NB4 (cell line): ENCODE data around the gene PRAMEF8.
"Not testable (repeated sequence)": the region's sequence is repeated elsewhere in the genome, so short reads cannot be mapped to it uniquely, and the experiment has no call there.

ENCODE experiments used
- DNase-seq: peaks from one replicate; pipeline ENCODE4 v3.0.0; 2010; ENCODE audit warnings: low read depth
- H3K4me3 ChIP-seq: one replicate; pipeline ENCODE4 v1.5.1; 2011; ENCODE audit warnings: mild to moderate bottlenecking, low read depth, low read length, moderate library complexity
- TF ChIP-seq, protein P1 (sequence below): IDR thresholded peaks from one replicate; pipeline ENCODE4 v1.5.1; 2012; ENCODE audit warnings: low read depth, low read length

PRAMEF8 gene

DNA sequence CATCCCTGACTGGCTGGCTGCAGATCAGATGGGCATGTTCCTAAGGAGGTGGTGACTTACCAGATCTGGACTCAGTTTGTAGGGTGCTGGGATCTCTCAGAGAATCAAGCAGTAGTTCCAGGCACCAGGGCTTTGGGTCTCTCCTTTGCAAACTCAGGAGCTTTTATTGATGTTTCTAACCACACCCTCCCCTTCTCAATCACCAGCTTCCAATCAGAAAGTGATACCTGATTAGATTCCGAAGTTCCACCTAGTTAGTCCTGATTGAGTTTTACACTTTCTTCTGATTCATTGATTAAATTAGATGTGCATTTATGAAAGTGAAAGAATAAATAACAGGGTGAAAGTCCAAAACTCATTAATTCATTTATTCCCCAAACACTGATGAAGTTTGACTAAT is at the start of gene PRAMEF8:
TSS of gene PRAMEF8 (minus strand) at position 101 of the 400 bp plus-strand sequence. CDS start 1,046 bp downstream, outside the sequence.
- not testable (repeated sequence) for DNase-seq, H3K4me3 ChIP-seq

DNA sequence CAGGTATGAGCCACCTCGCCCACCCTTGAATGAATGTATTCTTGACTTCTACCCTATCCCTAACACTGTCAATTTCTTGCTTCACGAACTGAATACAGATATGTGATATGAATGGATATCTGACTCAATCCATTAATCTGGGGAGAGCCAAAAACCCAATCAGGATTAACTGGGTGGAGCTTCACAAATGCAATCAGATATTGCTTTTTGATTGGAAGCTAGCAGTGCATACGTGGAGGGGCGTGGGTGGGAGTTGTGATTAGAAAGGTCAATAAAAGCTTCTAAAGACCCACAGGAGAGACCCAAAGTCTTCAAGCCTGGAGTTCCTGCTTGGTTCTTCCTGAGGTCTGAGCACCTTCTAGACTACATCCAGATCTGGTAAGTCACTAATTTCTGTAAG is 30.3 kb upstream of the PRAMEF8 start, which contains the start of gene PRAMEF15:
TSS of gene PRAMEF15 (plus strand) at position 301 of the 400 bp plus-strand sequence. CDS start 2,827 bp downstream, outside the sequence.
- not testable (repeated sequence) for H3K4me3 ChIP-seq, DNase-seq

DNA sequence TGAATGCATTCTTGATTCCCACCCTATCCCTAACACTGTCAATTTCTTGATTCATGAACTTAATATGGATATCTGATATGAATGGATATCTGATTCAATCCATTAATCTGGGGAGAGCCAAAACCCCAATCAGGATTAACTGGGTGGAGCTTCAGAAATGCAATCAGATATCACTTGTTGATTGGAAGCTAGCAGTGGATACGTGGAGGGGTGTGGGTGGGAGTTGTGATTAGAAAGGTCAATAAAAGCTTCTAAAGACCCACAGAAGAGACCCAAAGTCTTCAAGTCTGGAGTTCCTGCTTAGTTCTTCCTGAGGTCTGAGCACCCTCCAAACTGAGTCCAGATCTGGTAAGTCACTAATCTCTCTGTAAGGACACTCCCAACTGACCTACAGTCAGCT is 18.3 kb upstream of the PRAMEF8 start, which contains the start of gene PRAMEF33:
TSS of gene PRAMEF33 (plus strand) at position 301 of the 400 bp plus-strand sequence. CDS start 2,416 bp downstream, outside the sequence.
- not testable (repeated sequence) for H3K4me3 ChIP-seq, DNase-seq

DNA sequence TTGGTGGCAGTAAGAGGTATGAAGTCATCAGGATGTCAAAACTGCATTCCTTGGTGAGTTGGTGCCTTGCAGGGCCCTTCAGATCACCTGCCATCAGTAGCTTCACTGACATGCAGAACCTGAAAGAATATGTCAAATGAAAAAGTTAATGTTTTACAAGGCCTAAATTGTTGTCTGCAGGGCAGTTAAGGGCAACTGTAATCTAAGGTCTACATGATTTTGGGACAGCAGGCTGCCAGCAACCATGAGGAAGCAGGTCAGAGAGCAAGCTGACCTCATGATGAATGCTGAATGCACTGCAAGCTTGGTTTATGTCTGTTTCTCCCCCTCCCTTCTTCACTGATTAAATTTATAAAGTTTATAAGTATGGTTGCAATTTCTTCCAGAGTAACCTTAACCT is 17.3 kb upstream of the PRAMEF8 start:
- not testable (repeated sequence) for H3K4me3 ChIP-seq, DNase-seq

DNA sequence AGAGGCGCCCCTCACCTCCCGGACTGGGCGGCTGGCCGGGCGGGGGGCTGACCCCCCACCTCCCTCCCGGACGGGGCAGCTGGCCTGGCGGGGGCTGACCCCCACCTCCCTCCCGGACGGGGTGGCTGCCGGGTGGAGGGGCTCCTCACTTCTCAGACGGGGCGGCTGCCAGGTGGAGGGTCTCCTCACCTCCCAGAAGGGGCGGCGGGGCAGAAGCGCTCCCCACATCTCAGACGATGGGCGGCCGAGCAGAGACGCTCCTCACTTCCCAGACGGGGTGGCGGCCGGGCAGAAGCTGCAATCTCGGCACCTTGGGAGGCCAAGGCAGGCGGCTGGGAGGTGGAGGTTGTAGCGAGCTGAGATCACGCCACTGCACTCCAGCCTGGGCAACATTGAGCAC is 13.8 kb upstream of the PRAMEF8 start:
- DNase-seq, H3K4me3 ChIP-seq: not testable (repeated sequence)

DNA sequence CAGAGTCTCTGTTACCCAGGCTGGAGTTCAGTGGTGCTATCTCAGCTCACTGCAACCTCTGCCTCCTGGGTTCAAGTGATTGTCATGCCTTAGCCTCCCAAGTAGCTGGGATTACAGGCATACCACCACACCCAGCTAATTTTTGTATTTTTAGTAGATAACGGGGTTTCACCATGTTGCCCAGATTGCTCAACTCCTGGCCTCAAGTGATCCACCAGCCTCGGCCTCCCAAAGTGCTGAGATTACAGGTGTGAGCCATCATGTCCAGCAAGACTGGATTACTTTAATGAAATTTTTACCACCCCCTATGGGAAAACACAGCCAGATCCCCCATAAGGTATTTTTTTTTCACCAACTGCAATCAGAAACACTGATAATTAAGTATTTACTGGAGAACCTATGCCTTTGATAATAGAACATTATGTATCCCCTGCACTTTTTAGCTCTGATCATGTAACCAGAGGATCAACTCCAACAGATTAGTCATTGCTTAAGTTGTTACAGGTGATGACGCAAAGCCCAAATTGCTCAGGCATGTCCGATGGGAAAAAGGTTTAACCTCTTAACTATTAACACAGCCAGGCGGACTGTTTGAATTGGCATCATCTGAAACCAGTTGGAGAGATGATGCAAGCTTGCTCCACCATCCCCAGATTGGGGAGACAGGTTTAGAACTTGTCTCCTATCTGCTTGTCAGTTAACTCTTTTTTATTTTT is 12.4 kb upstream of the PRAMEF8 start:
- not testable (repeated sequence) for H3K4me3 ChIP-seq, DNase-seq

DNA sequence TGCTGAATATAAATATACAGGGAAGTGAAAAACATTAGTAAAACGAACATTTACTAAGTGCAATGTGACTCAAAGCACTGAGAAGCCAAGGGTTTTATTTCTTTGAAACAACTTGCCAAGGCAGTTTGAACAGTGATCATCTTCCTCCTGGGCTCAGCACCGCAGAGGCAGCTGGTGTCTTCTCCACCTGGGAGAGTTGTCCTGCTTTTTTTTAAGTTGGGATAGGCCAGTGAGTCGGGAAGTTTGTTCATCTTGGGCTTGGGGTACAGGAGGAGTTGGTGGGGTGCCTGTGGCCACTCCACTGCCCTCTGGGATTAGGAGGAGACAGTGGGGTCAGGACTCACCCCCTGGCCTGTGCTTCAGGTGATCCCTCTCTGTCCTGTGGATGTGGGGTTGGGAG is 4.1 kb upstream of the PRAMEF8 start:
- H3K4me3 ChIP-seq, DNase-seq: not testable (repeated sequence)

DNA sequence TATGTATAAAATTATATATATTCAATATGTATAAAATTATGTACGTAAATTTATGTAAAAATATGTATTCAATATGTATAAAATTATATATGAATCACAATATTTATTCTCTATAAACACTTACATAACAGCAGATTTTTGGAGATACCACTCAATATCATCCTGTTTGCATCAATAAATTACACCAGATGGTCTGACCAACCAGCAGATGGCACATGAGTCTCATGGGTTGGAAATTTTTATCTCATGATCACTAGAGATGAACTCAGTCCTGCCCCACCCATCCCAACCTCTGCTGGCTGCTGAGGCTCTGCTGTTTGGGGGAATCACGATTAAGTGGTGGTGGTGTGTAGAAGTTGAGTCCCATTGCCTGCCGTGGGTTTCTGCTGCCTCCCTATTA is 5.3 kb downstream of the PRAMEF8 start:
- not testable (repeated sequence) for H3K4me3 ChIP-seq, DNase-seq

DNA sequence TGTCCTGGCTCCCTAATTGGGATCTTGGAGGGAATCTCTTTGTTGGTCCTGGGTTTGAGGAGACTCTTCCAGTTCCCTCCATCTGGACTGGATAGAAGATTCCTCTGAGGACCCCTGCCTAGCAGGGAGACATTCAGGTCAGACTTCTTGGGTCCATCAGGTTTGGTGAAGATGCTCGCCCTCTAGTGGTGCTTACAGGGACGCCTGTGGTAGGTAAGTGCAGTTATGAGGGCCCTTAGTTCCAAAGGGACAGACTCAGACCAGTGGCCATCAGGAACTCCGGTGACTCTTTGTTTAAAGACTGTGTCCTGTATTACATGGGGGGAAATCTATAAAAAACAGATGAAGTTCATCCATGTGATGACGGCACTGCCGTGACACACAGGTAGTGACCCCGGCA is 7.9 kb downstream of the PRAMEF8 start:
- TF ChIP-seq, protein P1, sequence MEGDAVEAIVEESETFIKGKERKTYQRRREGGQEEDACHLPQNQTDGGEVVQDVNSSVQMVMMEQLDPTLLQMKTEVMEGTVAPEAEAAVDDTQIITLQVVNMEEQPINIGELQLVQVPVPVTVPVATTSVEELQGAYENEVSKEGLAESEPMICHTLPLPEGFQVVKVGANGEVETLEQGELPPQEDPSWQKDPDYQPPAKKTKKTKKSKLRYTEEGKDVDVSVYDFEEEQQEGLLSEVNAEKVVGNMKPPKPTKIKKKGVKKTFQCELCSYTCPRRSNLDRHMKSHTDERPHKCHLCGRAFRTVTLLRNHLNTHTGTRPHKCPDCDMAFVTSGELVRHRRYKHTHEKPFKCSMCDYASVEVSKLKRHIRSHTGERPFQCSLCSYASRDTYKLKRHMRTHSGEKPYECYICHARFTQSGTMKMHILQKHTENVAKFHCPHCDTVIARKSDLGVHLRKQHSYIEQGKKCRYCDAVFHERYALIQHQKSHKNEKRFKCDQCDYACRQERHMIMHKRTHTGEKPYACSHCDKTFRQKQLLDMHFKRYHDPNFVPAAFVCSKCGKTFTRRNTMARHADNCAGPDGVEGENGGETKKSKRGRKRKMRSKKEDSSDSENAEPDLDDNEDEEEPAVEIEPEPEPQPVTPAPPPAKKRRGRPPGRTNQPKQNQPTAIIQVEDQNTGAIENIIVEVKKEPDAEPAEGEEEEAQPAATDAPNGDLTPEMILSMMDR: peak; percentile 3
- not testable (repeated sequence) for H3K4me3 ChIP-seq, DNase-seq

DNA sequence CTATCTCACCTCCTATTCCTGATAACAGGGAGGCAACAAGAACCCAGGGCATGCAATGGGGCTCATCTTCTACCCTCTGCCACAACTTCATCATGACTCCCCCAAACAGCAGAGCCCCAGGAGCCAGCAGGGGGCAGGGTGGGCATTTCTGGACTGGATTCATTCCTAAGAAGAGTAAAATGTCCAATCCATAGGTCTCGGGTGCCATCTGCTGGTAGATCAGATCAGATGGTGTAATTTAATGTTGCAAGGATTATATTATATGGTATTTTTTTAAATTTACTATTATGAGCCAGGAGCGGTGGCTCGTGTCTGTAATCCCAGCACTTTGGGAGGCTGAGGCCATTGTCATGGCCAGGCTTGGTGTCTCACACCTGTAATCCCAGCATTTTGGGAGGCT is 19.8 kb downstream of the PRAMEF8 start:
- not testable (repeated sequence) for H3K4me3 ChIP-seq, DNase-seq

DNA sequence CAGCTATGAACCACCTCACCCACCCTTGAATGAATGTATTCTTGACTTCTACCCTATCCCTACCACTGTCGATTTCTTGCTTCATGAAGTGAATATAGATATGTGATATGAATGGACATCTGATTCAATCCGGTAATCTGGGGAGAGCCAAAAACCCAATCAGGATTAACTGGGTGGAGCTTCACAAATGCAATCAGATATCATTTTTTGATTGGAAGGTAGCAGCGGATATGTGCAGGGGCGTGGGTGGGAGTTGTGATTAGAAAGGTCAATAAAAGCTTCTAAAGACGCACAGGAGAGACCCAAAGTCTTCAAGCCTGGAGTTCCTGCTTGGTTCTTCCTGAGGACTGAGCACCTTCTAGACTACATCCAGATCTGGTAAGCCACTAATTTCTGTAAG is 31.0 kb downstream of the PRAMEF8 start, which contains the start of gene PRAMEF5:
TSS of gene PRAMEF5 (plus strand) at position 301 of the 400 bp plus-strand sequence. CDS start 5,071 bp downstream, outside the sequence.
- not testable (repeated sequence) for DNase-seq, H3K4me3 ChIP-seq

DNA sequence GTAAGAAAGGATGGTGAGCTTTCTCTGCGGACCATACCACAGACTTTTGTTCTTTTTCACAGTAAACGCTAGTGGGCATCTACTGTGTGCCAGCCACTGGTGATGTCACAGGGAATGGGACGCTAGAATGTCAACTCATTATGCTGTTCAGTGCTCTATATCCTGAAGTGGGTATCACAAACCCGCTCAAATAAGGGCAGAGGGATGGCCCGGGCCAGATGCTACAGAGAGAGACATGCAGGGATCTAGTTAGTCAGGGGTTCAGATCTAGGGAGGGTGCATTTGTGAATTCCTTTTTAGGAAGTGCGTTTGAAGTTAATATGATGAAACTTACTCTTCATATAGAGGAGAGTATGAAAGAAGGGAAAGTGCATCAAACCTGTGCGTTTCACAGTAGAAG is 37.8 kb downstream of the PRAMEF8 start:
- not testable (repeated sequence) for H3K4me3 ChIP-seq, DNase-seq

DNA sequence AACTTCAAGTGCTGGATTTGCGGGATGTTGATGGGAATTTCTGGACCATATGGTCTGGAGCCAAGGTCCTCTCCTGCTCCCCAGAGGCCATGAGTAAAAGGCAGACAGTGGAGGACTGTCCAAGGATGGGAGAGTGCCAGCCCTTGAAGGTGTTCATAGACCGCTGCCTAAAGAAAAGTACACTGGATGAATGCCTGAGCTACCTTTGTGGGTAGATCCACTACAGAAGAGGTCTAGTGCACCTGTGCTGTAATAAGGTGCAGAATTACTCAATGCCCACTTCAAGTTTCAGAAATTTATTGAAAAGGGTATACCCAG is 38.4 kb downstream of the PRAMEF8 start:
- not testable (repeated sequence) for H3K4me3 ChIP-seq, DNase-seq

DNA sequence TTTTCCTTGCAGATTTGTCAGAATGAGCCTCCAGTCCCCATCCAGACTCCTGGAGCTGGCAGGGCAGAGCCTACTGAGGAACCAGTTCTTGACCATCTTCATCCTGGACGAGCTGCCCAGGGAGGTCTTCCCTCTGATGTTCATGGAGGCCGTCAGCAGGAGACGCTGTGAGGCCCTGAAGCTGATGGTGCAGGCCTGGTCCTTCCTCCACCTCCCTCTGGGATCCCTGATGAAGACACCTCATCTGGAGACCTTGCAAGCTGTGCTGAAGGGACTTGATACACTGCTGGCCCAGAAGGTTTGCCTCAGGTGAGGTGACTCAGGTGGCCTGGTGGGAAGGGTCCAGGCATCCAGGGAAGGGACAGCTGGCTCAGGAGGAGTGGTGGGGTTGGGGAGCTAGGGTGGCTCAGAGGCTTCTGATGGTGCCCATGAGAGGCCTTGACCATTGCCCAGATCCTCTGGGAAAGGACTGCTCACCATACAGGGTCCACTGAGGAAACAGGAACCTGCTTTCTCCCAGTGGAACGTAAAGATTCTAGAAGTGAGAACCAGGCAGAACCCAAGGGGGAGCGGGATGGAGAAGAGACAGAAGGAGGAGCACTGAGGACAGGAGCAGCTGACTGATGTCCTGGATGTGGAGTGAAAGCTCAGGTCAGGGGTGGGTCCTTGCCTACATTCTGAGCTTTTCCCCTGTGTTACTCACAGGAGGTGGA is 38.9 kb downstream of the PRAMEF8 start:
- not testable (repeated sequence) for DNase-seq

DNA sequence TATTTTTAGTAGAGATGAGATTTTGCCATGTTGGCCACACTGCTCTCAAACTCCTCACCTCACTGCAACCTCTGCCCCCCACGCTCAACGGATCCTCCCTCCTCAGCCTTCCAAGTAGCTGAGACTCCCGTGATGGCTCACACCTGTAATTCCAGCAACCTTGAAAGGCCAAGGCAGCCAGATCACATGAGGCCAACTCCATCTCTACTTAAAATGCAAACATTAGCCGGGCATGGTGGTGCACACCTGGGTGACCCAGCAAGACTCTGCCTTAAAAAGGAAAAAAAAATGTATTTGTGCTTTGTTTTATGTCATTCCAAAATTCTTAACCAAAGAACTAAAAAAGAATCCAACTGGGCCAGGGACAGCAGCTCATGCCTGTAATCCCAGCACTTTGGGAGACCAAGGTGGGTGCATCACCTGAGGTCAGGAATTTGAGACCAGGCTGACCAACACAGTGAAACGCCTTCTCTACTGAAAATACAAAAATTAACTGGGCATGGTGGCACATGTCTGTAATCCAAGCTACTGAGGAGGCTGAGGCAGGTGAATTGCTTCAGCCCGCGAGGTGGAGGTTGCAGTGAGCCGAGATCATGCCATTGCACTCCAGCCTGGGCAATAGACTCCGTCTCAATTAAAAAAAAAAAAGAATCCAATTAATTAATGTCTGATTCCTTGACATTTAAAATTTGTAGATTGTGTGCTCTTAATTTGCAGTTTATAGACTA is 41.2 kb downstream of the PRAMEF8 start:
- not testable (repeated sequence) for H3K4me3 ChIP-seq, DNase-seq

More for the DNA sequence above, 38.9 kb downstream of the PRAMEF8 start:
- not testable (repeated sequence) for H3K4me3 ChIP-seq

DNA sequence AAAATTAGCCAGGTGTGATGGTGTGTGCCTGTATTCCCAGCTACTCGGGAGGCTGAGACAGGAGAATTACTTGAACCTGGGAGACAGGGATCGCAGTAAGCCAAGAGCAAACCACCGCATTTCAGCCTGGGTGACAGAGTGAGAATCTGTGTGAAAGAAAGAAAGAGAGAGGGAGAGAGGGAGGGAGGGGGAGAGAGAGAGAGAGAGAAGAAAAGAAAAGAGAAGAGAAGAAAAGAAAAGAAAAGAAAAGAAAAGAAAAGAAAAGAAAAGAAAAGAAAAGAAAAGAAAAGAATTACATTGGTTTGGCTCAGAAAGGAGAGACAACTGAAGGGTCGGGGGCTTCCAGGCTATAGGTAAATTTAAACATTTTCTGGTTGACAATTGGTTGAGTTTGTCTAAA is 45.3 kb downstream of the PRAMEF8 start:
- DNase-seq, H3K4me3 ChIP-seq: not testable (repeated sequence)

DNA sequence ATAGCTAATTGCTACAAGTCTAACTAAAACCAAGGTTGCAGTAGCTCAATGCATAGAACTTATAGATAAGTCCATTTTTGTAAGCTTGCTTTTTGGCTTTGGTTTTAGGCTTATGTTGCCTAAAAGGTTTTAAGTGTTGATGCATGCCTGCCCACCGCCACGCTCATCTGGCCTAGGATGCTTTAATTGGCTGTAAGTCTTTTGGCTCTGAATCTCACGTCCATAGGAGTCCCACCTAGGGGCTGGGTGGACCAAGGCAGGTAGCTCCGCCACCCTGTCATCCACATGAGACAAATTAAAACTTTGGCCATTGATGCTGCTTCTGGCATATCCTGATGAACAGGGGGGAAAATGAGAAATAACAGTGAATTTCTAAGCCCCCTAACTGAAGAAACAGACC is 47.4 kb downstream of the PRAMEF8 start:
- not testable (repeated sequence) for DNase-seq, H3K4me3 ChIP-seq

DNA sequence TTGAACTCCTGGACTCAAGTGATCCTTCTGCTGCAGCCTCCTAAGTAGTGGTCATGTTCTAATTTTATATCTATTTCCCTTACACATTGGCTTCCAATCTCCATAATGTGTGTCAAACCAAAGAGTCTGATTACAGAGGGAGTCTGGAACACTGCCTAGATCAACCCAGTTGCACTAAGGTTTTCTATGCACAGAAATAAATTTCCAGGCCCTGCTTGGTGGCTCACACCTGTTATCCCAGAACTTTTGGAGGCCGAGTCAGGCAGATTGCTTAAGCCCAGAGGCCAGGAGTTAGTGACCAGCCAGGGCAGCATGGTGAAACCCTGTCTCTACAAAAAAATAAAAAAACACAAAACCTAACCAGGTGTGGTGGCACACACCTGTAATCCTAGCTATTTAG is 50.9 kb downstream of the PRAMEF8 start:
- DNase-seq, H3K4me3 ChIP-seq: not testable (repeated sequence)
